ENCODE measurements around the gene MAP3K21.

Gene MAP3K21

DNA sequence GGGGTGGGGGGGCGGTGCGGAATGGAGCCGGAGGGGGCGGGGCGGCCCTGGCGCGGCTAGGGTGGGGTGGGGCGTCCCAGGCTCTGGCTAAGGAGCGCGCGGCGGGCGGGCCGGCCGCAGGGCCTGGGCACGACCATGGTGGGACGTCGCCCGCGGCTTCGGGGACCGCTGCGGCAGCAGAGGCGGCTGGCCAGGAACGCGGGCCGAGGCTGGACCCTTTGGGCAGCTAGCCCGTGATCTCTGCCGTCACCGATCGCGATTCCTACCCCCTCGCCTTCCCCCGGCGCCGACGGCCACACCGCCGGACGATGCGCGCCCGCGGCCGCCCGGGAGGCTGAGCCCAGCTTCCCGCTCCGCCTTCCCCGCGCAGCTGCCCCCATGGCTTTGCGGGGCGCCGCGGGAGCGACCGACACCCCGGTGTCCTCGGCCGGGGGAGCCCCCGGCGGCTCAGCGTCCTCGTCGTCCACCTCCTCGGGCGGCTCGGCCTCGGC, at the start of gene MAP3K21:
MAP3K21 (plus strand) TSS at position 74 of the 491 bp plus-strand sequence; CDS start at position 379, 305 bp downstream.
- DNase-seq = no peak

DNA sequence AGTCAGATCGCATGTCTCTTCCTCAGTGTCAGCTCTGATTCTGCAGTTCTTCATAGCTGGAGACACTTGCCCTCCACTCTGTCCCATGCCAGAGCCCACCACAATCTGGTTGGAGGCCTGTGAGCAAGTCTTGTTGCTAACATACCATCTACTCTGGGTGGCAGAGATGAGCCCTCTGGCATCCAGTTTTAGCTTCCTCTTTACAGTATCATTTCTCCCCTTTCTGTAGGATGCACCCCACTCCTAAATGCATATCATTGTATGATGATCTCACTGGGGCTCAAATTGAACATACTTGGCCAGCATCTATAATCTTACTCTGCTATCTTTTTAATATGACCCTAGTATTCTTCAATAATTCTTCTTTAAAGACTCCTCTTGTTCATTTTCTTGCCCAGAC, 48.9 kb upstream of the MAP3K21 start:
- DNase-seq = no peak

DNA sequence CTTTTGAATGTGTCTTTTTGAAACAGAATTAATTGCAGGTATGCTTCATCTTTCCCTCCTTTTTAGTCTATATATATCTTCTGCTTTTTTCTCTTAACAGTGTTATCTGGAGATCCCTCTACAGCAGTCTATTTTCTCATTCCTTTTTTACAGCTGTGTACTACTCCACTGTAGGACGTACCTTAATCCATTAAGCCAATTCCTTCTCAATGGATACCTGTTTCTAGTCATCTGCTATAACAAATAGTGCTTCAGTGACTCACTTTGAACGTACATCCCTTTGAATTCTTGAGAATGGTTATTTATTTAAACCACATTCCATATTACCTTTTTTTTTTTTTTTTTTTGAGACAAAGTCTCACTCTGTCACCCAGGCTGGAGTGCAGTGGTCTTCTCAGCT, 47.6 kb upstream of the MAP3K21 start:
- DNase-seq = no peak

DNA sequence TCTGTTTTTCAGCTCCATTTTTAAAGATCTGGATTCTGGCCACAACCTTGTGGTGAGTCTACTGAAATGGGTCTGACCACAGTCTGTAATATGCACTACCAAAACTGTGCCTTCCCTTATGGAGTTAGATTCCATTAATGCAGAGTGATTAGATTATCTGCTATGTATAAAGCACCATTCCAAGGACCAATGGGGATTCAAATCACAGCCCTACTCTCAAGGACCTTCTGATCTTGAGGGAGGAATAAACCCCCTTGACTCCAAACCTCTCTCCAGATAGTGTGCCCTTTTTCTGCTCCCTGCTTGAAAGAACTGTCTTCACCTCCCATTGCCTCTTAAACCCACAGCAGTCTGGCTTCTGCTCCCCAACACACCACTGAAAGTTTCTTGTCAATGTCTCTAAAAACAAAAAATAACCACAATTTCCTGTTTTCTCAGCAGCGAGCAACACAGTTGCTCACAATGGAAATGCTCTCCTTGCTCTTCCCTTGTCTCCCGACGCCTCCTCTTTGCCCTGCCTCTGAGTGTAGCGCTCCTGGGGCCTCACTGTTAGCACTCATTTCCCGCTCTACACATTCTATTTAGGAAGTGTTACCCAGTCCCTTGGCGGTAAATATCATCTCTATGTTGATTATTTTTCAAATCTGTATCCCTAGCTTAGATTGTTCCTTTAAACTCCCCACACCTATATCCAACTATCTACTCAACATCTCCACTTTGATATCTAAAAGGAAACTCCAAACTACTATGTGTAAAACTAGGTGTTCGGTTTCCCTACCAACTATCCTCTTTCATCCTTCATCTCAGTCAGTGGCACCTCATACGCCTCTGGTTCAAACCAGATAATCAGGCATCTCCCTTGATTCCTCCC, 45.6 kb upstream of the MAP3K21 start:
- no peak for DNase-seq

DNA sequence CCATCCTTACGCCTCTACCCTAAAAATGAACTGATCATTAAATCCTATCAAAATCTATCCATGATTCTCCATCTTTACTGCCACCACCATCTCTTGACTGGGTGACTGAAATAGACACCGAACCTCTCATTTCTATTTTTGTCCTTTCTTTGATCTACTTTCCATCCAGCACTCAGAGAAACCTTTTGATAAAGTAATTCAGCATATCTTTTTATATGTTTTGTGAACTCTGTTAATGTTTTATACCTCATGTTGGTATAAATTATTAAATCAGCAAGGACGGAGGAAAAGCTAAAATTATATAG, 45.0 kb upstream of the MAP3K21 start:
- DNase-seq = no peak

DNA sequence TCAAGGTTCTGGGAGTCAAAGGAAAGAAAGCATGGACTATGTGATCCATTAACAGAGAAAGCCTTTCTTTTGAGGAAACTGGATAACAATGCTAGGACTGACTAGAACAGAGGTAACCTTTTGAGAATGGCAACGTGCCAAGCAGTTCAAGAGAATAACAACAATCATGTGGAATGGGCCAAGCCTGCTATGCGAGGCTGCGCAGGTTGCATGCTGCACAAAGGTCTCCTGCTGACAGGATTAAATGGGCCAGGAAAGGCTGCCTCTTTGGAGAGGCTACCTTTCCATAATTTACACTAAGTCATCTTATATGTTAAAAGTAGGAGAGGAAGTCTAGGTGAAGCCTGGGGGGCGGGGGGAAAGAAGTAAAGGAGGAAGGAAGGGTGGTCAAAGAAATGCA, 37.8 kb upstream of the MAP3K21 start:
- DNase-seq = no peak

DNA sequence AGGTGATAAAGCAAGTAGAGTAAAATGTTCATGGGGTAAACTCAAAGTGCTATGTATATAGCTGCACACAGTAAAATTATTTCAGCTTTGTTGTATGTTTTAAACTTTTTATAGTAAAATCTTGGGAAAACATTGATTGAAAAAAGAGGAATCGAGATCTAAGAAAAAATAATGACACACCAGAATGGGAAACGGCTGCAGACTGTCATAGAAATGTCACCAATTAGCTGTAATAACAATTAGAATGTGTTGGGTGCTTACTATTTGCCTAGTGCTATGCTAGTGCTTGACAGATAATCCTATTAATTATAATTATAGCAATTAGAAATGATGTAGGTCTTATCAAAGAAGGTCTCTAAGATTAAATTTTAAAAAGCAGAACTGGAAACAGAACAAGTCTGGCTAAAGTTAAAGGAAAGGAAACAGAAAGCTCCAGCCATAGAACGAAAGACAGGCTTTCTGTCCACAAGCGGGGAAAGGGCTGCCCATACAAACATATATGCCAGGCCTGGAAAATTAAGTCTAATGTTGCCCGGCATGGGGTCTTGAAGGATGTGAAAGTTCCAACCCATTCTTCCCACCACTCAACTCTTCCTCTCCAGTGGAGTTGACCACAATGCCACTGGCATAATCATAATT, 37.0 kb upstream of the MAP3K21 start:
- no peak for DNase-seq

DNA sequence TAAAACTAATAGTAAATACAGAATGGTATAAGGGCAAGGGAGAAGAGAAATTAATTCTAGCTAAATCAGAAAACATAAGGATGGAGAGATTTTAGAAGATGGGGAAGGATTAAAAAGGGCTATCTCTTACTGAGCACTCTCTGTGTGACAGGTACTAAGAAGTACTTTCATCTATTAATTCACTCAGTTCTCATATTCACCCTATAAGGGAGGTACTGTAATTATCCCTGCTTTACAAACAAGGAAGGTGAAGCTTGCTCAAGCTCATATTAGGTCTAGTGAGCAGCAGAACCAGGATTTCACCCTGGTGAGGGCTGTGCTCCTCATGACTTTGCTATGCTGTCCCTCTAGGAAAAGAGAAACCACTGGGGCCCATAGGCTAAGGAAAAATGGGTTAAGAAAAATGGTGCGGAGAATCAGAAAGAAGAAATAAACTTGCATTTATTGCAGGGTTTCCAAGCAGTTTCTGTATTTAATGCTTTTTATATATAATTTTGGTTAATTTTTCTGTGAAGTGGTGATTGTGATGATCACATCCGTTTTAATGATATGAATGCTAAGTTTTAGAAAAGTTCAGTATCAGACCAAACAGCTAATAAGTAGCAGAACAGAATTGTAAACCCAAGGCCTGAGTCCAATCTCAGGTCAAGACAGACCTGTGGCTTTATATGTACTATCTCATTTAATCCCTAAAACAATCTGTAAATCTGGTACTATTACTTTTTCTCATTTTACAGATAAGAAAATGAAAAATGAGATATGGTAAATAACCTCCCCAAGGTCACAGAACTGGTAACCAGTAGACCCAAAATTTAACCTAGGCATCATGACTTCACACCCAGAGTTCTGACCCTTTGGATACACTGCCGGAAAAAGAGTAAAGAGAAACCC, 33.7 kb upstream of the MAP3K21 start:
- DNase-seq = no peak

DNA sequence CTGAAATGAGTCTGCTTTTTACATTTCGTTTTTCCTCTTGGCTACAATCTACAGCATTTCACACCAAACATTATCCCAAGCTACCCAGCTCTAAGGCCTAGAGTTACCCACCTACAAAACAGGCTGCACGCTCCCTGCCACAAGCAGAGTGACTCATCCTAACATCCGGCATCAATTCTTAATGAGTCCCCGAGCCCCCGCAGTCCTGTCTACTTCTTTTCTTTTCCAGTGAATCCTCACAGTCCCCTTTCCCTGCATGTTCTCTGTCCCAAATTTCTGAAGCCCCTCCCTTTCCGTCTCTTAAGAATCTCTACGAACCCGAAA, 32.6 kb upstream of the MAP3K21 start:
- peak; percentile 24 for DNase-seq

DNA sequence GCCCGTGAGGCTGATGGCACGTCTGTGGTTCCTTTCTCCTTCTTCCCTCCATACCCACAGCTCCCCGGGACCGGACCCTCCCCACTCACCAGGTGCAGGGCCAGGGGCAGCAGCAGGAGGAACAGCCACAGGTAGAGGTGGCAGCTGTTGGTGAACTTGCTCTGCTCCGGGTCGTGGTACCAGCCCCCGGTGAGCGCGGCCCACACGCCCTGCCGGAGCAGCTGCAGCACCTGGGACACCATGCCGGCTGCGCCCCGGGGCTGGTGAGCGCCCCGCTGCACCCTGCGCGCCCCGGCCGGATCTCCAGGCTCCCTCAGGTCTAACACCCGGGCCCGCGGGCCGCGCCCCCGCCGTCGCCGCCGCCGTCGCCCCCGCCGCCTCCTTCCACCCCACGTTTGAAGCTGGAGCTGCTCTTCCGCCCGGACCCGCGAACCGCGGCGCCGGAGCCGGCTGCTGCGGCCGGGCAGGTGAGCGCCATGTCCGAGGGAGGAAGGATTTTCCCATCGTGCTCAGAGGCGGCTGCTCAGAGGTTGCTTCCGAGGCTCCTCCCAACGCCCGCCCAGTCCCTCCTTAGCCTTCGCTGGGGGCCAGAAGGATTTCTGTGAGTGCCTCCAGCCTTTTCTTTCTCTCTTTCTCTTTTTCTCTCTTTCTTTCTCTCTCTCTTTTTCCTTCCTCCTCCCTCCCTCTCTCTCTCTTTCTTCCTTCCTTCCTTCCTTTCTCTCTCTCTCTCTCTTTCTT, 32.1 kb upstream of the MAP3K21 start, which contains the start of gene PCNX2:
PCNX2 (minus strand) TSS at position 489 of the 738 bp plus-strand sequence; CDS start at position 242, 247 bp downstream.
- DNase-seq = peak; percentile 38

DNA sequence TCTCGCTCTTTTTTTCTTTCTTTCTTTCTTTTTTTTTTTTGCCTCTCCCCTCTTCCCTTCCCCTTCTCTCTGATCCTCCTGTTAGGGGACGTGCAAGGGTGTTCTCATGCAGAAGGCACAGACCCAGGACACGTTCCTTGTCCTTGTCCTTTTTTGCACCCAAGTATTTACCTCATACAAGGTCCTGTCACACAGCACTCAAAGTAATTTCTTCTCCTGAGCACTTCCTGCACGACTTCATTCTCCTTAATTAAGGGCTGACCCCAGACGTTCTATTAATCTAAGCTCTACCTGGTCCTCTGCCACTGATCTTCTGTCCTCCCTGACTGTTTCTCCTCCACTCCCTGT, 31.6 kb upstream of the MAP3K21 start:
- no peak for DNase-seq

DNA sequence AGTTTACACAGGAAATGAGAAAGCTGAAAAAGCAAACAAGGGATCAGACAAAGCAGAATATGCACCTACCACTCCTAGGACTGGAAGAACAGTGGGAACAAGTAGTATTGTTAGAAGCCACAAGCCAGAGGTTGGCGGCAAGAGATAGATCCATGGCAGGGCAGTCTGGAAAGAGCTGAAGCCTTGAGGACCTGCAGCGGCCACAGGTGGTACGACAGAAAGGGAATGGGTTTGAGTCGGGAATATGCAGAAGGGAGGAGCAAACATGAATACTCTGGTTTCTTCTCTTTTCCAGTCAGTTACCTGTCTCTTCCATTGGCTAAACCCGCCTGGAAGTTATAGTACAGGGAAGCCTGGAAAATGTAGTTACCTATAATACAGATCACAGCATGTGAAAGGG, 28.1 kb upstream of the MAP3K21 start:
- no peak for DNase-seq

DNA sequence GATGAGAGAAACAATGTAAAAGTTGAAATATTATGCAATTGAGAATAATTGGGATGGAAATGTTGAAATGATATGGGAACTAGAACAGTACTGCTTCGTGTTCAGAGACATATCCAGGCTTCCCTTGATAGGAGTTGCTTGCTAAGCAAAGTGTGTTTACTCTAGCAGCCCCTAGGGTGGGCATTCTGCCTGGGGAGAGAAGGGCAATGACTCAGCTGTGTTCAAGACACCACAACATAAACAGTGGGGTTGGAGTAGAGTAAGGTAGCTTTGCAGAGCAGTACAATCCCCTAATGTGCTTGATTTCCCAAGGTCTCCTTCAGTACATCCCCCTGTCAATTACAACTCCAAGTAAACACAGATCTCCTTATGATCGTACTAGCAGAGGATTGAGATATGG, 27.2 kb upstream of the MAP3K21 start:
- DNase-seq = no peak

DNA sequence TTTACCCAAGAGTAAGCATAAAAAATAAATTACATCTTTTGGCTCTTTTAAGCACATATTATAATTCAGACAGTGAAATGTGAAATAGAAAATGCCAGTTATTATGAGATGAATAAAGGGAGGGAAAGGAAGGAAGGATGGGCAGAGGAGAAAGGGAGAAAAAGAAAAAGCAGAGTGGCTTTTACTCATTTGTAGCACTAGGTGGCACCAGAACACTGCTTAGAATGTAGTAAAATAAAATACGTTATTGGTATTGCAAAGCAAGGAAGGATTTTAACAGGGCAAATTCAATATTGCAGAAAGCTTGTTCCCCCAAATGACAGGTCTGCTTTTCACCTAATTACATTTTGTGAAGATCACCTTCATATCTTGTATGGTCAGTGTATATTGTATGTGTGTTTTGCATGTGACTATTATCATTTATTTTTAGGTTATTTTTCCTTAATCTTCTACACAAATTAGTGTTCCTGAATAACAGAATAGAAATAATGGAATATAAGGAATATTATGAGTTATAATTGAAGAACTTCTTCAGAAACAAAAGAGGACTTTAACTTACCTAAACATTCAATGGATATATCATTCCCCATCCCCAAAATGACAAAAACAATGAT, 22.9 kb upstream of the MAP3K21 start:
- DNase-seq = no peak

DNA sequence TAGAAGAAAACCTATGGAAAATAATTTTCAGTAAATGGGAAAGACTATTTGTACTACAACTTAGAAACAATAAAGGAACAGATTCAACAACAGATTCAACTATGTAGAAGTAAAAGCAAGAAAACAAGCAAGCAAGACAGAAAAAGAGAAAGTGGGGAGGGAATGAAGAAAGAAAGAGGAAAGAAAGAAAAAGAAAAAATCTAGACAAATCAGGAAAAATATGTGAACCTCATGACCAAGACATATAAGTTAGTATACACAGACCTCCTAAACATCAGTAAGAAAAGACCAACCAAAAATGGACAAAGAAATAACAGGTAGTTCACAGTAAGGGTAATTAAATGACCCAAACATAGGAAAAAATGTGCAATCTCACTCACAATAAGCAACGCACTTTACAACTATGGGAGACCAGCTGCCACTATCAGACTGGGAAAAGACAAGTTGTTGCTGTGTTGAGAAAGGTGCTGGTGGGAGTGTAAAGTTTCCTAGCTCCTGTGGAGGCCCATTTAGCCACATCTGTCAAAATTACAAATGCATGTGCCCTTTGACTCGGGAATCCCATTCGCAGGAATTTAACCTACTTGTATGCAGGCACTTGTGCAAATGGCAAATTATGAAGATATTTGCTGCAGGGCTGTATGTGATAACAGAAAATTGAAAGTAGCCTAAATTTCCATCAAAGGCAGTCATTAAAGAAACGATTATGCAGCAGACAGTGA, 13.9 kb upstream of the MAP3K21 start:
- no peak for DNase-seq

DNA sequence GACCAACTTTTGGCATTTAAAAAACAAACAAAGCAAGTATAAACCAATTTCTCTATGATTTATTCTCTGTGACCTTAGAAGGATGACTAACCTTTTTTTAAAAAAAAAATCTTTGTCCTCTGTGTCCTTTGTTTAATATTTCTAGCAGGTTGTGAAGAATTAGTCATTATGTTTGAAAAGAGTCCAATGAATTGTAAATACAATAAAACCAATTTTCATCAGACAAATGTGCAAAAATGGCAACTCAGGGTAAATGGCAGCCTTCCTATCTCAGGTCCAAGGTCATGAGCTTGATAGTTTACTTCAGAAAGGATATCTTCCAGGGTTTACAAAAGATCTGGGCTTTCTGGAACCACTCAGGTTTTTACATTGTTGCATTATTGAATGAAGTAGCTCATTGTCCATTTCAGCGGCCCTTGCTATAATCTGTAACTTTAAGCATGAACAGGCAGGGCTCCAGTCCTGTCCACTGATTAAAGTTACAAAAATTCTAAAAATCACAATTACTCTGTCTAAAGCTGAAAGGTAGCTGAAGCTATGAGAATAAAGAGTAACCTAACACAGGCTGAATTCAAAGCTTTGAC, 11.7 kb upstream of the MAP3K21 start:
- DNase-seq = no peak

DNA sequence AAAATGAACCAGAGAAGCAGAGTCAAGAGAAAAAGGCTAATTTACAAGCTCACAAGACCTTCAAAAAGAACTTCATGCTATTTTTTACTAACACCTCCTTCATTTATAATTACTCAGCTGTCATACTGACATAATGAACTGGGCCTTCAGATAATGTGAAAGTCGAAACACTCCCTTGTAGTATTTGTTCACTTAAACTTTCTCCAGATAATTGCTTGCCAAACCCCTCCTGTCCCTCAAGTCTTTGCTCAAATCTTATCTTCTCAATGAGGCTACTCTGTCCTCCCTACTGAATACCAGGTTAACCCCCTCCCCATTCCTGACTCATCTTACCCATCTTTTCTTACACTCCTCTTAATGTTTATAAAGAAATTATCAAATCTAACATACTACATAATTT, 11.1 kb upstream of the MAP3K21 start:
- no peak for DNase-seq

DNA sequence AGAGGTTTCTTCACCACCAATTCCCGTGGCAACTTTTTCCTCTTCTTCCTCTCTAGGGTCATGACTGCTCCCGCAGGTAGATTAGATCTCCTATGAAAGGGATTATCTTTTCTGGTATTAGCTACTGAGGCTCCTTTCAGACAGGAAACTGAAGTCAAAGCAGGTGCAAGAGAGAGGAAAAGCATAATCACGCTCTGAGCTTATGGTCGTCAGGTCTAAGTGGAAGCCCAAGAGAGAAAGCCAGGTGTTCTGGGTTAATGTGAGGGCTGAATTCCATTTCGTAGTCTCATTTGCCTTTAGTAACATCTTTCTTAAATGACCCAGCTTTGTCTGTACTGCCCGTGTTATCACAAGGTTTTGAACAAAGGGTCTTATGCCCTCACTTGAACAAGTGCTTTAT, 8.3 kb upstream of the MAP3K21 start:
- DNase-seq = no peak

DNA sequence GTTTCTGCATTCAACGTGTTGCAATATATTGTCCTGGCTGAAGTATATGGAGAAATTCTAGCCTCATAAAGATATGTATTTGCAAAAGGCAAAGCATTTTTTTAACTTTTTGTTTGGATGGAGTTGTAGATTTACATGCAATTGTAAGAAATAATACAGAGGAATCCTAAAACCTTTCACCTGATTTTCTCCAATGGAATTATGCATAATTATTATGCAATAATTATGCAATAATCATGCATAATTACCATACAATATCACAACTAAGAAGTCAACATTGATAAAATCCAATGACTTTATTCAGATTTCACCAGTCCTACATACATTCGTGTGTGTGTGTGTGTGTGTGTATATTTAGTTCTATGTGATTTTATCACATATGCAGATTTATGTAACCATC, 7.5 kb upstream of the MAP3K21 start:
- DNase-seq = no peak

DNA sequence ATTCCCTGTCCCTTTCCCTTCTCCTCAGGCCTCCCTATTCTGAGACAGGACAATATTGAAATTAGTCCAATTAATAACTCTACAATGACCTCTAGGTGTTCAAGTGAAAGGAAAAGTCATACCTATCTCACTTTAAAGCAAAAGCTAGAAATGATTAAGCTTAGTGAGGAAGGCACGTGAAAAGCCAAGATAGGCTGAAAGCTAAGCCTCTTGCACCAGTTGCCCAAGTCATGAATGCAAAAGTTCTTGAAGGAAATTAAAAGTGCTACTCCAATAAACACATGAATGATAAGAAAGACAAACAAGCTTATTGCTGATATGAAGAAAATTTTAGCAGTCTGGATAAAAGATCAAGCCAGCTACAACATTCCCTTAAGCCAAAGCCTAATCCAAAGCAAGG, 3.8 kb upstream of the MAP3K21 start:
- DNase-seq = no peak

DNA sequence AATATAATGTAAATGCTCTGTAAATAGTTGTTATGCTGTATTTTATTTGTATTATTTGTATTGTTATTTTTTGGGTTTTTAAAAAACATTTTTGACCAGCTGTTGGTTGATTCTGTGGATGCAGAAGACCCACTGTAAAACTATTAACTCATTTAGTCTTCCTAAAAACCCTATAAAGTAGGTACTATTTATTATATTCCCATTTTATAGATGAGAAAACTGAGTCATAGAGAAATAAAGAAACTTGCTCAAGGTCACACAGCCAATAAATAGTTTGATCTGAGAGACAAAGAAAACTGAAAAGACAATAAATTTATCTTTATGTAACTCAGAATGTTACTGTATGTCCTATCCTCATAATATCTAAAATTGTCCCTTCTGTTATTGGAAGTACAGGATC, 1.2 kb upstream of the MAP3K21 start:
- no peak for DNase-seq

All from activated CD4-positive, alpha-beta T cell treated with anti-CD3 and anti-CD28 coated beads for 1 hour (primary cell).